ENCODE data around the gene RASSF6.

The RASSF6 gene

DNA sequence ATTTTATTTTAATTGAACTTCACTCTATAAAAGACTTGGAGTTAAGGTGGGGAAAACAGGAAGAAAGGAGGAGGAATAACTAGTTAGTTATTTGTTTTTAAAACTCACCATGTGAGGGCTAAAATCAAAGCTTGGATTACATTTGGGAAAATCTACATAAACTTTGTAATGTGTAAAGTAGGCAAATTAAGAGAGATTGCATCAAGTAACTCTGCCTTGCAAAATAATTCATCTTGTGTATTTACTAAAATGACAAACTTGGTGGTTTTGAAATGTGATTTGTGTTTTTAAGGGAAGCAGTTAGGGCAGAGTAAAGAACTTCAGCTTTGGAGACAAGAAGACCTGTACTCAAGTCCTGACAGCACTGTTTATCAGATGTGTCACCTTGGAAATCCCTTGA is 43.3 kb upstream of the RASSF6 start:
- TF ChIP-seq REST (IDR thresholded peaks at IDR 0.05; ENCODE audit: insufficient read depth in 1 of 2, low read depth in 2 of 2, low read length in 2 of 2) = no peak
- no peak for TF ChIP-seq TAF1 (IDR thresholded peaks at IDR 0.05; ENCODE audit: borderline replicate concordance, insufficient read depth, low read length)
- TF ChIP-seq FOXP2 (optimal IDR thresholded peaks at IDR 0.05; ENCODE audit: borderline replicate concordance, extremely low read depth, extremely low read length, insufficient read depth) = no peak
- no peak for TF ChIP-seq SIN3A (IDR thresholded peaks at IDR 0.05; ENCODE audit: borderline replicate concordance, insufficient read depth, low read length)
- no peak for TF ChIP-seq POLR2AphosphoS5 (IDR thresholded peaks at IDR 0.05; ENCODE audit: low read depth, low read length)

- TF ChIP-seq TAF1 (IDR thresholded peaks at IDR 0.05; ENCODE audit: borderline replicate concordance, insufficient read depth, low read length) (no peak), FOXP2 (optimal IDR thresholded peaks at IDR 0.05; ENCODE audit: borderline replicate concordance, extremely low read depth, extremely low read length, insufficient read depth) (no peak), POLR2AphosphoS5 (IDR thresholded peaks at IDR 0.05; ENCODE audit: low read depth, low read length) (no peak), REST (IDR thresholded peaks at IDR 0.05; ENCODE audit: insufficient read depth in 1 of 2, low read depth in 2 of 2, low read length in 2 of 2) (no peak), SIN3A (IDR thresholded peaks at IDR 0.05; ENCODE audit: borderline replicate concordance, insufficient read depth, low read length) (no peak)
These were observed 42.7 kb upstream of the RASSF6 start for GRCh38 chr4:73662709-73663546.

- no peak for TF ChIP-seq REST (IDR thresholded peaks at IDR 0.05; ENCODE audit: insufficient read depth in 1 of 2, low read depth in 2 of 2, low read length in 2 of 2)
- TF ChIP-seq POLR2AphosphoS5 (IDR thresholded peaks at IDR 0.05; ENCODE audit: low read depth, low read length) = no peak
- no peak for TF ChIP-seq SIN3A (IDR thresholded peaks at IDR 0.05; ENCODE audit: borderline replicate concordance, insufficient read depth, low read length)
- TF ChIP-seq TAF1 (IDR thresholded peaks at IDR 0.05; ENCODE audit: borderline replicate concordance, insufficient read depth, low read length) = no peak
These were observed 41.4 kb upstream of the RASSF6 start for GRCh38 chr4:73661646-73662119.

DNA sequence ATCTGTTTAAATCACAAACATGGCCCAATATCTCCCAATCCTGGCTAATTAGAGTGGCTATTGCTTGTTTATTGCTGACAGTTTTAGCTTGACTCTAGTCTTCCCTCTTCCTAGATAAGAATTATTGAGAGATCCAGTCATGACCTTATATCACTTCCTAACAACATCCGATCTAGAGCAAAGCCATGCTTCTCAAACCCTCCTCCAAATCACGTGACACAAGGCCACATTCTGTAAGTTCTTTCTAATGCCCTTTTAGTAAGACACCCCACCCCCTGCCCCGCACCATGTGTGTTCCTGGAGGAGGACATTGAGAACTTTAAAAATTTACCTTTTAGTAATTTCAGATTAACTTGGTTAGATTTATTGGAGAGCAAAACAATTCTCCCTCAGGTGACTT is 40.6 kb upstream of the RASSF6 start:
- TF ChIP-seq POLR2AphosphoS5 (IDR thresholded peaks at IDR 0.05; ENCODE audit: low read depth, low read length) (no peak), FOXP2 (optimal IDR thresholded peaks at IDR 0.05; ENCODE audit: borderline replicate concordance, extremely low read depth, extremely low read length, insufficient read depth) (no peak)

GRCh38 chr4:73653695-73654106 is 33.5 kb upstream of the RASSF6 start:
- TF ChIP-seq SIN3A (IDR thresholded peaks at IDR 0.05; ENCODE audit: borderline replicate concordance, insufficient read depth, low read length) (no peak), FOXP2 (optimal IDR thresholded peaks at IDR 0.05; ENCODE audit: borderline replicate concordance, extremely low read depth, extremely low read length, insufficient read depth) (no peak), REST (IDR thresholded peaks at IDR 0.05; ENCODE audit: insufficient read depth in 1 of 2, low read depth in 2 of 2, low read length in 2 of 2) (no peak), POLR2AphosphoS5 (IDR thresholded peaks at IDR 0.05; ENCODE audit: low read depth, low read length) (no peak), TAF1 (IDR thresholded peaks at IDR 0.05; ENCODE audit: borderline replicate concordance, insufficient read depth, low read length) (no peak)
